IMR-90 (cell line): ENCODE results near the gene DUXA. TPM values are rescaled to one million over a fixed set of nuclear protein-coding genes. Genes with fewer than 3 reads are reported as not detected.

ENCODE experiments used
- ATAC-seq: fragments of 200-7000 bp; cut with Tn5 transposase; 2 replicates; pipeline ENCODE4 v1.9.1; 2020; ENCODE audit warnings: low read depth, mild to moderate bottlenecking, moderate library complexity
- BruUV-seq: library from RNA; stranded (reverse); fragments of 400-500 nt; replicated peaks from 2 replicates; lab custom pipeline; 2021; lab: Mats Ljungman, UMichigan
- CTCF ChIA-PET: fragments of 300-600 bp; formaldehyde crosslinking; extraction: SDS; loops from one replicate; lab custom pipeline; 2021; ENCODE audit warnings: antibody characterized with exemption; lab: Yijun Ruan, JAX
- POLR2A ChIA-PET: fragments of 300-600 bp; sonication (Branson Sonifier 250); formaldehyde crosslinking; loops from one replicate; lab custom pipeline; 2022; ENCODE audit warnings: antibody characterized with exemption; ENCODE audit not compliant: unreplicated experiment; lab: Charles Lee
- DNase-seq: peaks from one replicate; pipeline ENCODE4 v3.0.0; 2013
- H2AFZ ChIP-seq: replicated peaks from 2 replicates; pipeline ENCODE3; 2013; ENCODE audit warnings: low read length, mild to moderate bottlenecking; ENCODE audit not compliant: poor library complexity
- H2AK5ac ChIP-seq: 2 replicates; pipeline ENCODE4 v1.6.1; 2013; ENCODE audit warnings: low read depth, low read length, inconsistent platforms
- H2AK9ac ChIP-seq: replicated peaks from 2 replicates; pipeline ENCODE3; 2013; ENCODE audit warnings: mild to moderate bottlenecking, low read depth, low read length, moderate library complexity; ENCODE audit not compliant: poor library complexity
- H2BK120ac ChIP-seq: 2 replicates; pipeline ENCODE4 v1.6.1; 2013; ENCODE audit warnings: low read depth, low read length, inconsistent platforms
- H2BK15ac ChIP-seq: 3 replicates; pipeline ENCODE4 v1.6.1; 2013; ENCODE audit warnings: low read depth, low read length, inconsistent platforms
- H2BK20ac ChIP-seq: 2 replicates; pipeline ENCODE4 v1.6.1; 2013; ENCODE audit warnings: low read depth, mild to moderate bottlenecking, inconsistent platforms, low read length, moderate library complexity
- H2BK5ac ChIP-seq: 2 replicates; pipeline ENCODE4 v1.6.1; 2013; ENCODE audit warnings: mild to moderate bottlenecking, low read depth, low read length, inconsistent platforms; ENCODE audit not compliant: poor library complexity, severe bottlenecking
- H3K14ac ChIP-seq: replicated peaks from 2 replicates; pipeline ENCODE4 v1.6.1; 2013; ENCODE audit warnings: low read depth, low read length, inconsistent platforms
- H3K18ac ChIP-seq: 2 replicates; pipeline ENCODE4 v1.6.1; 2013; ENCODE audit warnings: low read depth, low read length, control low read depth
- H3K23ac ChIP-seq: 2 replicates; pipeline ENCODE4 v1.6.1; 2013; ENCODE audit warnings: low read depth, low read length, inconsistent platforms
- H3K27ac ChIP-seq: 2 replicates; pipeline ENCODE4 v1.5.1; 2013; ENCODE audit warnings: mild to moderate bottlenecking, control low read depth, low read length; ENCODE audit not compliant: insufficient read depth
- H3K27me3 ChIP-seq: 2 replicates; pipeline ENCODE4 v1.6.1; 2013; ENCODE audit warnings: low read length; ENCODE audit not compliant: control insufficient read depth, insufficient read depth
- H3K36me3 ChIP-seq: 2 replicates; pipeline ENCODE4 v1.6.1; 2013; ENCODE audit warnings: low read length, mixed read lengths; ENCODE audit not compliant: control insufficient read depth, insufficient read depth
- H3K4ac ChIP-seq: 2 replicates; pipeline ENCODE4 v1.6.1; 2013; ENCODE audit warnings: low read depth, low read length, inconsistent platforms
- H3K4me1 ChIP-seq: 2 replicates; pipeline ENCODE4 v1.6.1; 2013; ENCODE audit warnings: low read length, mixed read lengths; ENCODE audit not compliant: control insufficient read depth, insufficient read depth
- H3K4me2 ChIP-seq: 2 replicates; pipeline ENCODE4 v1.6.1; 2013; ENCODE audit warnings: low read depth, mild to moderate bottlenecking, control low read depth, low read length, moderate library complexity
- H3K4me3 ChIP-seq: 2 replicates; pipeline ENCODE4 v1.5.1; 2013; ENCODE audit warnings: low read depth, mild to moderate bottlenecking, control low read depth, low read length, moderate library complexity; ENCODE audit not compliant: insufficient read depth
- H3K56ac ChIP-seq: 2 replicates; pipeline ENCODE4 v1.6.1; 2013; ENCODE audit warnings: low read length, inconsistent platforms; ENCODE audit not compliant: insufficient read depth; ENCODE audit errors: extremely low read depth
- H3K79me1 ChIP-seq, 2 experiments: 2 replicates each; pipeline ENCODE4 v1.6.1; 2013; ENCODE audit warnings: low read length in 2 of 2, inconsistent platforms in 1 of 2, low read depth in 1 of 2
- H3K9ac ChIP-seq: 2 replicates; pipeline ENCODE4 v1.6.1; 2013; ENCODE audit warnings: low read depth, low read length, control low read depth
- H3K9me1 ChIP-seq: 2 replicates; pipeline ENCODE4 v1.6.1; 2013; ENCODE audit warnings: low read length, inconsistent platforms; ENCODE audit not compliant: insufficient read depth
- H3K9me3 ChIP-seq: 2 replicates; pipeline ENCODE4 v1.6.1; 2013; ENCODE audit warnings: low read length; ENCODE audit not compliant: control insufficient read depth, insufficient read depth
- H4K20me1 ChIP-seq: 2 replicates; pipeline ENCODE4 v1.6.1; 2013; ENCODE audit warnings: low read length, inconsistent platforms; ENCODE audit not compliant: insufficient read depth
- H4K5ac ChIP-seq: 2 replicates; pipeline ENCODE4 v1.6.1; 2013; ENCODE audit warnings: mild to moderate bottlenecking, low read depth, low read length, control low read depth
- H4K8ac ChIP-seq, 2 experiments: 2 replicates each; pipeline ENCODE4 v1.6.1; 2013; ENCODE audit warnings: low read depth in 2 of 2, low read length in 2 of 2, control low read depth in 1 of 2, inconsistent platforms in 1 of 2
- H4K91ac ChIP-seq: 2 replicates; pipeline ENCODE4 v1.6.1; 2013; ENCODE audit warnings: low read depth, low read length, inconsistent platforms; ENCODE audit not compliant: insufficient read depth
- BHLHE40 ChIP-seq: fragments of 150-350 bp; IDR thresholded peaks from 2 replicates; pipeline ENCODE4 v1.6.1; 2016; ENCODE audit warnings: mild to moderate bottlenecking, low read depth, low read length
- CHD1 ChIP-seq: IDR thresholded peaks from 2 replicates; pipeline ENCODE4 v1.6.1; 2012; ENCODE audit warnings: low read depth, low read length, improper control_type of control experiment
- MAFK ChIP-seq: IDR thresholded peaks from 2 replicates; pipeline ENCODE4 v1.6.1; 2012; ENCODE audit warnings: low read depth, low read length, improper control_type of control experiment
- RAD21 ChIP-seq: IDR thresholded peaks from 2 replicates; pipeline ENCODE4 v1.6.1; 2012; ENCODE audit warnings: low read length, improper control_type of control experiment
- SMC3 ChIP-seq: fragments of 150-350 bp; IDR thresholded peaks from 2 replicates; pipeline ENCODE4 v1.6.1; 2016; ENCODE audit warnings: low read depth, mild to moderate bottlenecking, antibody characterized with exemption, low read length, moderate library complexity
- WGBS, 2 experiments: methylation state at CpG; one replicate each; pipeline versions ENCODE4 v1.1.5 to v1.1.7; 2013; ENCODE audit warnings: missing lambda C conversion rate in 2 of 2; ENCODE audit not compliant: insufficient read length in 1 of 2; ENCODE audit errors: extremely low coverage in 2 of 2; 5-methylcytosine and 5-hydroxymethylcytosine counted together
- dilution Hi-C: fragments of 300-500 bp; cut with HindIII; formaldehyde crosslinking; loops from one replicate; pipeline ENCODE4 v1.14.3; 2018; ENCODE audit warnings: low sequenced_read_pairs; ENCODE audit not compliant: unreplicated experiment
- in situ Hi-C: fragments of 300-500 bp; cut with MboI; formaldehyde crosslinking; loops from 3 replicates; pipeline ENCODE4 v1.14.3; 2019; ENCODE audit warnings: low sequenced_read_pairs, inconsistent platforms, mixed read lengths
- intact Hi-C: fragments of 100-400 bp; cut with micrococcal nuclease; formaldehyde crosslinking; loops from 2 replicates; pipeline ENCODE4 v1.10.0; 2022
- microRNA-seq, 2 experiments: library from miRNA; stranded (forward) in 1 of 2; unstranded in 1 of 2; fragments of 10-50 nt in 1 of 2; fragments of <30 nt in 1 of 2; gene quantifications in 1 of 2; microRNA quantifications in 1 of 2; one replicate each; pipeline versions ENCODE3 to v1.1.0; 2013 to 2020; ENCODE audit not compliant: insufficient read depth in 1 of 2, insufficient read length in 1 of 2, unreplicated experiment in 1 of 2
- polyA plus RNA-seq, 3 experiments: library from polyadenylated mRNA; depleted of rRNA; stranded (reverse); fragments of >200 nt; gene quantifications; 2 replicates each; pipeline ENCODE4 v1.2.3, GENCODE V29; 2012; ENCODE audit warnings: low replicate concordance in 1 of 3
- small RNA-seq, 5 experiments: library from RNA; depleted of rRNA; stranded (forward); fragments of <200 nt; gene quantifications; one replicate each; pipeline ENCODE3, GENCODE V24; 2012
- total RNA-seq: library from RNA; depleted of rRNA; stranded (reverse); fragments of >200 nt; gene quantifications from 2 replicates; pipeline ENCODE4 v1.2.3, GENCODE V29; 2012; rRNA removed
- TF ChIP-seq, protein P1 (sequence below): conservative IDR thresholded peaks from 2 replicates; pipeline ENCODE4 v1.5.1; 2012; ENCODE audit warnings: mild to moderate bottlenecking, low read depth, low read length, improper control_type of control experiment

The DUXA gene
- total and polyA plus RNA-seq, 2 of the 4 experiments (the other 2 are of a cell fraction) = not detected

DNA sequence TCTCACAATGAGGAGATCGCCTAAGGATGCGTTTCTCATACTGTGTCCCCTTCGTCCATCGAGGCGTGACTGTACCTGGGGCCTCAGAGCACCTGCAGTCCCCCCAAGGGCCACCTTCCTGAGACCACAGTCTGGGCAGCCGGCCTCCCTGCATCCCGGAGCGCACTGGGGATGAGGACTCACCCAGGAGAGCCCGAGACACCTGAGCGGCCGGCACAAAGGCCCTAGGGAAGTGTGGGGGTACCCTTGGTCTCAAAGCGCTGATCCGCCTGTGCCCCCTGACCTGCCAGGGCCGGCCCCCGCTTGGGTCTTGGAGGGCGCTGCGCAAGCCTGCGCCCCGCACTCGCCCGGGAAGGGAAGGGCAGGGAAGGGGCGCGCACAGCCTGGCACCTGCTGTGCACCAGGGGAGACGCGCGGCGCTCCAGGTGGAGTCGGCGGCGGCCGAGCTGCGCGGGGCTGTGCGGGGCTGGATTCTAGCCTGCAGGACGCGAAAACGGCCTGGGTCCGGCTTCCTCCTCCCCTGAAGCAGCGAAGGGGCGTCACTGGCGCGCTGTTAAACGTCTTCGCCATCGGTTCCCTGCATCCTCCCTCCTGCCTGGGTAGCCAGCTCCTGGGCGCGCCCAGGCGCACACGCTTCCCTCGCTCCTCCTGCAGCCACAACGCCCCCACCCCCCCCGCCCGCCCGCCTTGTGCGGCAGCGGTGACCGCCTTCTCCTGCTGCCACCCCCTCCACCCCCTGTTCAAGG lies 61.1 kb downstream of the DUXA start:
- Histone ChIP-seq H2BK5ac (no peak overlapping the region), H3K4ac (no peak overlapping the region), H3K9me1 (no peaks in the 10 kb centered on the region), H3K79me1 (no peaks in the 10 kb centered on the region), H3K27ac (no peak overlapping the region), H2AK5ac (no peak overlapping the region), H3K36me3 (no peaks in the 10 kb centered on the region), H3K14ac (no peak overlapping the region), H4K5ac (no peak overlapping the region), H3K56ac (no peak overlapping the region), H2BK20ac (no peak overlapping the region), H3K18ac (no peak overlapping the region), H3K23ac (no peak overlapping the region), H4K8ac (no peak overlapping the region), H3K9ac (no peak overlapping the region), H3K4me1 (no peaks in the 10 kb centered on the region), H4K20me1 (no peaks in the 10 kb centered on the region), H3K4me3 (no peak overlapping the region), H2BK120ac (no peak overlapping the region), H4K91ac (no peak overlapping the region), H3K9me3 (peaks cover 11% of the 10 kb centered on the region), H3K4me2 (no peak overlapping the region), H3K27me3 (no peaks in the 10 kb centered on the region), H2AFZ (no peak overlapping the region), H2AK9ac (no peak overlapping the region), H2BK15ac (no peak overlapping the region)
- DNase-seq (no peak), ATAC-seq (no peak)
- in situ Hi-C loops = no loop called here
- dilution Hi-C loops = no loop called here
- 11% methylated on average over 25 of the region's 57 CpGs; no CpG with 5 or more reads in 1 of the 2 experiments for WGBS, 2 experiments
- TF ChIP-seq SMC3 = no peak
- TF ChIP-seq MAFK = no peak
- TF ChIP-seq CHD1 = no peak
- no peak for TF ChIP-seq BHLHE40
- TF ChIP-seq, protein P1, sequence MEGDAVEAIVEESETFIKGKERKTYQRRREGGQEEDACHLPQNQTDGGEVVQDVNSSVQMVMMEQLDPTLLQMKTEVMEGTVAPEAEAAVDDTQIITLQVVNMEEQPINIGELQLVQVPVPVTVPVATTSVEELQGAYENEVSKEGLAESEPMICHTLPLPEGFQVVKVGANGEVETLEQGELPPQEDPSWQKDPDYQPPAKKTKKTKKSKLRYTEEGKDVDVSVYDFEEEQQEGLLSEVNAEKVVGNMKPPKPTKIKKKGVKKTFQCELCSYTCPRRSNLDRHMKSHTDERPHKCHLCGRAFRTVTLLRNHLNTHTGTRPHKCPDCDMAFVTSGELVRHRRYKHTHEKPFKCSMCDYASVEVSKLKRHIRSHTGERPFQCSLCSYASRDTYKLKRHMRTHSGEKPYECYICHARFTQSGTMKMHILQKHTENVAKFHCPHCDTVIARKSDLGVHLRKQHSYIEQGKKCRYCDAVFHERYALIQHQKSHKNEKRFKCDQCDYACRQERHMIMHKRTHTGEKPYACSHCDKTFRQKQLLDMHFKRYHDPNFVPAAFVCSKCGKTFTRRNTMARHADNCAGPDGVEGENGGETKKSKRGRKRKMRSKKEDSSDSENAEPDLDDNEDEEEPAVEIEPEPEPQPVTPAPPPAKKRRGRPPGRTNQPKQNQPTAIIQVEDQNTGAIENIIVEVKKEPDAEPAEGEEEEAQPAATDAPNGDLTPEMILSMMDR = no peak
- TF ChIP-seq RAD21 = no peak
- intact Hi-C loops = loop anchor here (2.0 to 10.0 kb wide), 3 partner anchors 179 to 1045 kb away; partner anchors contain the start of genes ZNF329 and ZNF460
- BruUV-seq = no TSS peak
- POLR2A ChIA-PET = no interaction called here
- CTCF ChIA-PET = no interaction called here

Small RNA genes lying within 50 kb of the gene (microRNA-seq; reads per million reads assigned to microRNA genes)
- gene AC025588.3 (ENCODE audit: insufficient read depth, insufficient read length) = not detected

Small RNA genes lying within 50 kb of the gene (small RNA-seq; reads per million reads assigned to genes)
- gene AC025588.3 = 0 reads per million in 5 experiments

Other genes starting within 250 kb of the DUXA start
- not detected in 2 replicates for gene USP29, start 47.5 kb downstream of the DUXA start, total RNA-seq
- gene USP29, start 47.5 kb downstream of the DUXA start, polyA plus RNA-seq (2012; rRNA removed) = not detected in 2 replicates
- not detected in 2 replicates for gene ZIM3, start 22.3 kb downstream of the DUXA start, total RNA-seq
- not detected in 2 replicates for gene ZIM3, start 22.3 kb downstream of the DUXA start, polyA plus RNA-seq (2012; rRNA removed)
- 23.9 and 31.9 TPM in 2 replicates for gene ZNF264, start 24.0 kb upstream of the DUXA start, total RNA-seq
- gene ZNF264, start 24.0 kb upstream of the DUXA start, polyA plus RNA-seq (2012; rRNA removed) = 3.4 and 3.5 TPM in 2 replicates
- 0.83 and 0.90 TPM in 2 replicates for gene AURKC, start 63.5 kb upstream of the DUXA start, total RNA-seq
- gene AURKC, start 63.5 kb upstream of the DUXA start, polyA plus RNA-seq (2012; rRNA removed) = 0.82 and 1.3 TPM in 2 replicates
- 26.1 and 32.3 TPM in 2 replicates for gene ZNF805, start 73.1 kb upstream of the DUXA start, total RNA-seq
- 2.4 and 3.0 TPM in 2 replicates for gene ZNF805, start 73.1 kb upstream of the DUXA start, polyA plus RNA-seq (2012; rRNA removed)
- gene ZNF460, start 113.0 kb upstream of the DUXA start, total RNA-seq = 41.9 and 55.2 TPM in 2 replicates
- 3.2 and 3.6 TPM in 2 replicates for gene ZNF460, start 113.0 kb upstream of the DUXA start, polyA plus RNA-seq (2012; rRNA removed)
- gene ZNF543, start 153.0 kb upstream of the DUXA start, total RNA-seq = 8.3 and 9.0 TPM in 2 replicates
- gene ZNF543, start 153.0 kb upstream of the DUXA start, polyA plus RNA-seq (2012; rRNA removed) = 0.92 and 1.8 TPM in 2 replicates
- gene ZNF304, start 183.8 kb upstream of the DUXA start, total RNA-seq = 11.9 and 16.1 TPM in 2 replicates
- 2.9 and 3.9 TPM in 2 replicates for gene ZNF304, start 183.8 kb upstream of the DUXA start, polyA plus RNA-seq (2012; rRNA removed)
- 14.4 and 20.4 TPM in 2 replicates for gene TRAPPC2B, start 196.1 kb upstream of the DUXA start, total RNA-seq
- gene TRAPPC2B, start 196.1 kb upstream of the DUXA start, polyA plus RNA-seq (2012; rRNA removed) = 11.0 and 14.9 TPM in 2 replicates
- gene ZNF547, start 196.1 kb upstream of the DUXA start, total RNA-seq = 4.4 and 5.6 TPM in 2 replicates
- gene ZNF547, start 196.1 kb upstream of the DUXA start, polyA plus RNA-seq (2012; rRNA removed) = 1.4 and 2.1 TPM in 2 replicates
- 23.9 and 24.2 TPM in 2 replicates for gene ZNF548, start 222.4 kb upstream of the DUXA start, total RNA-seq
- gene ZNF548, start 222.4 kb upstream of the DUXA start, polyA plus RNA-seq (2012; rRNA removed) = 6.9 and 7.5 TPM in 2 replicates
- 11.7 and 17.4 TPM in 2 replicates for gene ZNF17, start 243.7 kb upstream of the DUXA start, total RNA-seq
- 3.6 and 4.3 TPM in 2 replicates for gene ZNF17, start 243.7 kb upstream of the DUXA start, polyA plus RNA-seq (2012; rRNA removed)